LNCaP clone FGC (cell line): ENCODE data around the gene ANKRD65.

Experiments
- DNase-seq: peaks from one replicate; pipeline ENCODE4 v3.0.0-alpha.2; 2011; ENCODE audit warnings: low read depth
- H3K4me3 ChIP-seq: 2 replicates; pipeline ENCODE4 v1.5.1; 2011; ENCODE audit warnings: mild to moderate bottlenecking, low read depth, low read length, control low read depth
- TF ChIP-seq, protein P1 (sequence below): IDR thresholded peaks from 2 replicates; pipeline ENCODE4 v1.5.1; 2012; ENCODE audit warnings: mild to moderate bottlenecking; ENCODE audit not compliant: control insufficient read depth, insufficient read depth; ENCODE audit errors: extremely low read depth

ANKRD65 gene

GRCh38 chr1:1437904-1438376 is 16.9 kb upstream of the ANKRD65 start:
- no peak overlapping the region for H3K4me3 ChIP-seq
- DNase-seq, result no peak
- TF ChIP-seq, protein P1, sequence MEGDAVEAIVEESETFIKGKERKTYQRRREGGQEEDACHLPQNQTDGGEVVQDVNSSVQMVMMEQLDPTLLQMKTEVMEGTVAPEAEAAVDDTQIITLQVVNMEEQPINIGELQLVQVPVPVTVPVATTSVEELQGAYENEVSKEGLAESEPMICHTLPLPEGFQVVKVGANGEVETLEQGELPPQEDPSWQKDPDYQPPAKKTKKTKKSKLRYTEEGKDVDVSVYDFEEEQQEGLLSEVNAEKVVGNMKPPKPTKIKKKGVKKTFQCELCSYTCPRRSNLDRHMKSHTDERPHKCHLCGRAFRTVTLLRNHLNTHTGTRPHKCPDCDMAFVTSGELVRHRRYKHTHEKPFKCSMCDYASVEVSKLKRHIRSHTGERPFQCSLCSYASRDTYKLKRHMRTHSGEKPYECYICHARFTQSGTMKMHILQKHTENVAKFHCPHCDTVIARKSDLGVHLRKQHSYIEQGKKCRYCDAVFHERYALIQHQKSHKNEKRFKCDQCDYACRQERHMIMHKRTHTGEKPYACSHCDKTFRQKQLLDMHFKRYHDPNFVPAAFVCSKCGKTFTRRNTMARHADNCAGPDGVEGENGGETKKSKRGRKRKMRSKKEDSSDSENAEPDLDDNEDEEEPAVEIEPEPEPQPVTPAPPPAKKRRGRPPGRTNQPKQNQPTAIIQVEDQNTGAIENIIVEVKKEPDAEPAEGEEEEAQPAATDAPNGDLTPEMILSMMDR, result no peak

- peak overlapping the region; percentile 95 for H3K4me3 ChIP-seq
- TF ChIP-seq, protein P1, result no peak
- DNase-seq, result no peak
Measured at GRCh38 chr1:1437033-1437903, 16.2 kb upstream of the ANKRD65 start.

DNA sequence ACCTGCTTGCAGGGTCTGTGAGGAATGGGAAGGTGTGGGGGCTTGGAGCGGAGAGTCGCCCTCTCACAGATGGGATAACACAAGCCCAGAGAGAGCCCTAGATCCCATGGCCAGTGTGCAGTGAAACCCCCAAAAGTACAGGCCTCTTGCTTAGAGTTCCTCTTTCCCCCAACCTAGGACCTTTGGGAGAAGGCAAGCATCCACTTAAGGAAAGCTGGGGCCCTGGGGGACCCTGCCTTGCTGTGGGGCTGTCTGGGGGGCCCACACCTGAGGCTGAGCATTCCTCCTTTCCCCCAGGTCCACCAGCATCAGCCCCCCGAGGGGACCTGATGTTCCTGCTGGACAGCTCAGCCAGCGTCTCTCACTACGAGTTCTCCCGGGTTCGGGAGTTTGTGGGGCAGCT is 15.6 kb upstream of the ANKRD65 start:
- TF ChIP-seq, protein P1, result no peak
- DNase-seq, result no peak
- peak overlapping the region; percentile 95 for H3K4me3 ChIP-seq

DNA sequence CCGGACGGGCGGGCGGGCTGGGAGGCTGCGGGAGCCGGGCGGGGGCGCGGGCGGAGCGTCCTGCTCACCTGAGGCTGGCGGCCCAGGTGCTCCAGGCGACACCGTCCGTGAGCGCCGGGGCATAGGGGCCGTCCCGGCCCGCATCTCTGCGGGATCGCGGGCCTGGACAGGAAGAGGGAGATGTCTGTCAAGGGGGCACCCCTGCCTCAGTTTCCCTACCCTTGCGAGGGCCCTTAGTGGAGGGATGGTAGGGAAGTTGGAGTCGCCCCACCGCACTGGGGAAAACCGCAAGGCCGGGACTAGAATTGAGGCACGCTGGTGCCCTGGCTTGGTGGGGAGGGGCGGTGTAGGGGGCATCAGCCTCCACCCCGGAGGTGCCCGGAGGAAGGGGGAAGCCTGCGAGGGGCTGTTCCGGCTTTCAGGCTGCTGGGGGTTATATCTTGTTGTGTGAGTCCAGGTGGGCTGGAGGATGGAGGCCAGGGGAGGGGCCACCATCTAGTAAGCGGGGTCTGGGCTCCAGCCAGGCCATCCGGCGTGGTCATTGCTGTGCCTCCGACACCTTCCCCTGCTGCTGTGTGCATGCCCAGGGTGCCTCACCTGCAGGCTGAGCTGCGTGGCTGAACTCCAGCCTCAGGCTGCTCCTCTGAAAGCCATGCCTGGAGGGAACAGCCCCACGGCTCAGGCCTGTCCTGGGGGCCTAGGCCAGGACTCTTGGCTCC is 15.0 kb upstream of the ANKRD65 start:
- TF ChIP-seq, protein P1, result no peak
- DNase-seq, result no peak
- H3K4me3 ChIP-seq, result peak overlapping the region; percentile 95

DNA sequence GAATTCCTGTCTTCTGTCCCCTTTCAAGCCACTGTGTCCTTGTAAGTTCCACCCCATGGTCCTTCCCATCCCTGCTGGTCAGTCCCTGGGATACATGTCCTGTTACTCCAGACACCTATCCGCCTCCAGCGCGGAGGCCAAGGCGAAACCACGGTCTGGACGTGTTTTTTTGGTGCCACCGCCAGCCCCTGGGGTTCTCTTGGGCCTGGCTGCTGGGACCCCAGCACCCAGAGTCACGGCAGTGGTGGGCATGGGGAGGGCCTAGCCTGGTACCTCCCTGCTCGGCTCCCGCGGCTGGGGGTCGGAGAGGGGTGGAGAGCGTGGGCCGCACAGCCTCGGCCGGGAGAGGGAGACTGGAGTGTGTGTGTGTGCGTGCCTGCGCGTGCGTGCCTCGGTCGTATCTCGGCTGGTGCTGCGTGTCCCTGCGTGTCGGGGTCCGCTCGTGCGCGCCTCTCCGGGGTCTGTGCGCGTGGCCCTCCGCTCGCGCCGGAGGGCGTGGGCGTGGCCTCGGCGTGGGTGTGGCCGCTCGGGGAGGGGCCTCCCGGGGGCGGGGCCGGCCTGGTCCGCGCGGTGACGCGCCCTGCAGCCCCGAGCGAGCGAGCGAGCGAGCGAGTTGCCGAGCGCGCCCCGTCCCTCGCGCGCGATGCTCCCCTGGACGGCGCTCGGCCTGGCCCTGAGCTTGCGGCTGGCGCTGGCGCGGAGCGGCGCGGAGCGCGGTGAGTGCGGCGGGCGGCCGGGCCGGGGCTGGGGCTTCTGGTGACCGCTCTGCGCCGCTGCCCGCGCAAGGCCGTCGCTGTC is 14.2 kb upstream of the ANKRD65 start, which contains the start of gene VWA1:
Gene VWA1, plus strand, starts transcription at position 585 of the 798 bp plus-strand sequence. Its CDS starts 59 bp downstream, at position 644.
- no peak for DNase-seq
- peak within 1 kb of the TSS; percentile 95 for H3K4me3 ChIP-seq
- TF ChIP-seq, protein P1, result no peak

- H3K4me3 ChIP-seq, result peak overlapping the region; percentile 54
- TF ChIP-seq, protein P1, result no peak
Measured at GRCh38 chr1:1434824-1435105, 13.7 kb upstream of the ANKRD65 start.

More at GRCh38 chr1:1434824-1435105, 13.7 kb upstream of the ANKRD65 start:
- DNase-seq, result no peak
